ENCODE measurements around the gene EPHA8. TPM values are rescaled to one million over a fixed set of nuclear protein-coding genes. Genes with fewer than 3 reads are reported as not detected.

Gene EPHA8
- total RNA-seq, 4 donors from 2014 or later = 0.17 TPM; not detected in 3

GRCh38 chr1:22536506-22536905, 26.8 kb upstream of the EPHA8 start:
- TF ChIP-seq, protein P1, sequence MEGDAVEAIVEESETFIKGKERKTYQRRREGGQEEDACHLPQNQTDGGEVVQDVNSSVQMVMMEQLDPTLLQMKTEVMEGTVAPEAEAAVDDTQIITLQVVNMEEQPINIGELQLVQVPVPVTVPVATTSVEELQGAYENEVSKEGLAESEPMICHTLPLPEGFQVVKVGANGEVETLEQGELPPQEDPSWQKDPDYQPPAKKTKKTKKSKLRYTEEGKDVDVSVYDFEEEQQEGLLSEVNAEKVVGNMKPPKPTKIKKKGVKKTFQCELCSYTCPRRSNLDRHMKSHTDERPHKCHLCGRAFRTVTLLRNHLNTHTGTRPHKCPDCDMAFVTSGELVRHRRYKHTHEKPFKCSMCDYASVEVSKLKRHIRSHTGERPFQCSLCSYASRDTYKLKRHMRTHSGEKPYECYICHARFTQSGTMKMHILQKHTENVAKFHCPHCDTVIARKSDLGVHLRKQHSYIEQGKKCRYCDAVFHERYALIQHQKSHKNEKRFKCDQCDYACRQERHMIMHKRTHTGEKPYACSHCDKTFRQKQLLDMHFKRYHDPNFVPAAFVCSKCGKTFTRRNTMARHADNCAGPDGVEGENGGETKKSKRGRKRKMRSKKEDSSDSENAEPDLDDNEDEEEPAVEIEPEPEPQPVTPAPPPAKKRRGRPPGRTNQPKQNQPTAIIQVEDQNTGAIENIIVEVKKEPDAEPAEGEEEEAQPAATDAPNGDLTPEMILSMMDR (IDR thresholded peaks at IDR 0.05; ENCODE audit: low read depth) = no peak

DNA sequence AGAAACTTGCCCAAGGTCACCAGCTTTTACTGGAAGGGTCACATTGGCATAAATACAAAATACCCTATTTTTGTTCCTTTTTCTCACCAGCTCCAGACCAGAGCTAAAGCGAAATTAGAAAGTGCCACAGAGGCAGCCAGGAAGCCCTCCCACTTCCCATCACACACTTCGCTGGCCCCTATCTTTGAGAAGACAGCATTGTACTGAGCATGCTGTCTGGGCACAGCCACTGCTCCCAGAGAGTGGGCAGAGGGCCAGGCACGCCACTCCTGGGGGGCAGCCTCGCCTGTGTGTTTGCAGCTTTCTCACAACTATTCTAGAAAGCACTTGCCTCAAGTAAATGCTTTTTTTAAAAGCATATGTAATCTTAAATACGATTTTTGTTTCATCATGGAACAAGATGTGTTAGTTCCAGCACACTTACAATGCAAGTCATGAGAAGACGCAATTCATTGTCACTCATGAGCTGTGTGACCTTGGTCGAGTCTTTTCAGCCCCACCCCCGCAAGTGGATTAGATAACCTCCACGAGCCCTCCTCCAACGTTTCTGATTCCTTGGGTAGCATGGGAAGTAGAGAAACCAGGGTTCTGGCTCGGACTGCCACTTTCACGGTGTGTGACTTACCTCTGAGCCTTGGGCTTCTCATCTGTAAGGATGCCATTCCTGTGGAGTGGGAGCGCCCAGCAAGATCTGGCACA, 25.7 kb upstream of the EPHA8 start:
- TF ChIP-seq, protein P1 (IDR thresholded peaks at IDR 0.05; ENCODE audit: low read depth) = no peak

DNA sequence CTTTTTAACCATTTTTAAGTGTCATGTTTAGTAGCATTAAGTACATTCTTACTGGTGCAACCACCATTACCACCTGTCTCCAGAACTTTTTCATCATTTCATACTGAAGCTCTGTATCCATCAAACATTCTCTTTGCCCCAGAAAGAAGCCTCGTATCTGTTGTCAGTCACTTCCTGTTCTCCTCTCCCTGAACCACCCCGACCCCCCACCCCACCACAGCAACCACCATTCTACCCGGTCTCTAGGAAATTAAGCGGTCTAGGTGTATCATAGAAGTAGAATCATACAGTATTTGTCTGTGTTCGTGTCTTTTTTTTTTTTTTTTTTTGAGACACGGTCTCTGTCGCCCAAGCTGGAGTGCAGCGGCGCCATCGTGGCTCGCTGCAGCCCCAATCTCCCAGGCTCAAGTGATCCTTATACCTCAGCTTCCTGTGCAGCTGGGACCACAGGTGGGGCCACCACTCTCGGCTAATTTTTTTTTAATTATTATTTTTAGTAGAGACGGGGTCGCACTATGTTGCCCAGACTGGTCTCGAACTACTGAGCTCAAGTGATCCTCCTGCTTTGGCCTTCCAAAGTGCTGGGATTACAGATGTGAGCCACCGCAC, 23.7 kb upstream of the EPHA8 start:
- TF ChIP-seq, protein P1 (IDR thresholded peaks at IDR 0.05; ENCODE audit: low read depth) = no peak

- TF ChIP-seq, protein P1 (IDR thresholded peaks at IDR 0.05; ENCODE audit: low read depth) = no peak
These were observed 23.0 kb upstream of the EPHA8 start for GRCh38 chr1:22540337-22540736.

DNA sequence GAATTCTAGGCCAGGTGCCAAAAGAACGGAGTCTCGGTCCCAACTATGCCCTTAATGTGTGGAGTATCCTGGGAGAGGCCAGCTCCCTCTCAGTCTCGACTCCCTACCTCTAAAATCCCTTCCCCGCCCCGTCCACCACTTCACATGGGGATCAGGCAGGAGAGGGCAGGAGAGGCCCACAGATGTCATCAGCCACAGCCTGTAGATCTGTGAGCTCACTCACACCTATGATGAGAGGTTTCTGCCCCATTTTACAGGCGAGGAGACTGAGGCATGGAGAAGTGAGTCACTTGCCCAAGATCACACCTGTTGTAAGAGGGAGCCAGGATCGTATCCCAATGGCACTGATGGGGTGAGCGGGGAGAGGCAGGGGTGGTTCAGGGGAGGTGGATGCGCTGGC, 20.4 kb upstream of the EPHA8 start:
- TF ChIP-seq, protein P1 (IDR thresholded peaks at IDR 0.05; ENCODE audit: low read depth) = no peak

DNA sequence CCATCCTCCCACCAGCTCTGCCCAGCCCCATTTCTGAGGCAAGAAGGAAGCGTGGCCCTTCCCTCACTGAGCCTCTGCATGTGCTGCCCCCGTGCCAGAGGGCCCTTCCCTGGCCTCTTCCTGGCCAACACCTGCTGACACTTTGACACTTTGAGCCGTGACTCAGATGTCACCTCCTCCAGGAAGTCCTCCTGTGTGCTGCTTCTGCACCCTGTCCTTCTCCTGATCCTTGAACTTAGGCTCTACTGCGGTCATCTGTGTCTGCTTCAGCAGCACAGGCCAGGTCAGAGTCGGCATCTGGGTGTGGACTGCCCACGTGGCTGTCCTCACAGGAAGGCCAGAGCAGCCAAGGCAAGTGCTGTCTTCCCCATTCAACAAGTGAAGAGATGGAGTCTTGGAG, 19.6 kb upstream of the EPHA8 start:
- TF ChIP-seq, protein P1 (IDR thresholded peaks at IDR 0.05; ENCODE audit: low read depth) = no peak

- TF ChIP-seq, protein P1 (IDR thresholded peaks at IDR 0.05; ENCODE audit: low read depth) = no peak
These were observed 18.7 kb upstream of the EPHA8 start for GRCh38 chr1:22544606-22545005.

Measured in subcutaneous adipose tissue (tissue), 4 donors.